Omental fat pad (tissue), 4 donors: ENCODE measurements around the gene MORN4. TPM values are rescaled to one million over a fixed set of nuclear protein-coding genes. Genes with fewer than 3 reads are reported as not detected.
"Not testable (repeated sequence)": the region's sequence is repeated elsewhere in the genome, so short reads cannot be mapped to it uniquely, and the experiment has no call there.

ENCODE experiments used
- ATAC-seq: fragments of 150-250 bp; one replicate; pipeline ENCODE4 v1.9.1; 2016; ENCODE audit warnings: mild to moderate bottlenecking, moderate library complexity; ENCODE audit not compliant: low FRiP score
- DNase-seq: peaks from one replicate; pipeline ENCODE4 v3.0.0-alpha.2; 2019; ENCODE audit warnings: low spot score
- total RNA-seq, 4 donors: library from RNA; depleted of rRNA; stranded (reverse); fragments of >200 nt; gene quantifications; one replicate each; pipeline ENCODE4 v1.1.0, GENCODE V29; 2016
- TF ChIP-seq, protein P1 (sequence below), 3 donors: fragments of 450-650 bp; IDR thresholded peaks; one replicate each; pipeline ENCODE4 v1.5.1; 2016 to 2017; ENCODE audit warnings: antibody characterized with exemption in 3 of 3, mild to moderate bottlenecking in 3 of 3, moderate library complexity in 2 of 3

Gene MORN4
- total RNA-seq, 4 donors from 2014 or later = 0.36 to 5.3 (median 2.5) TPM

GRCh38 chr10:97640868-97641811 is 7.8 kb upstream of the MORN4 start:
- TF ChIP-seq, protein P1, sequence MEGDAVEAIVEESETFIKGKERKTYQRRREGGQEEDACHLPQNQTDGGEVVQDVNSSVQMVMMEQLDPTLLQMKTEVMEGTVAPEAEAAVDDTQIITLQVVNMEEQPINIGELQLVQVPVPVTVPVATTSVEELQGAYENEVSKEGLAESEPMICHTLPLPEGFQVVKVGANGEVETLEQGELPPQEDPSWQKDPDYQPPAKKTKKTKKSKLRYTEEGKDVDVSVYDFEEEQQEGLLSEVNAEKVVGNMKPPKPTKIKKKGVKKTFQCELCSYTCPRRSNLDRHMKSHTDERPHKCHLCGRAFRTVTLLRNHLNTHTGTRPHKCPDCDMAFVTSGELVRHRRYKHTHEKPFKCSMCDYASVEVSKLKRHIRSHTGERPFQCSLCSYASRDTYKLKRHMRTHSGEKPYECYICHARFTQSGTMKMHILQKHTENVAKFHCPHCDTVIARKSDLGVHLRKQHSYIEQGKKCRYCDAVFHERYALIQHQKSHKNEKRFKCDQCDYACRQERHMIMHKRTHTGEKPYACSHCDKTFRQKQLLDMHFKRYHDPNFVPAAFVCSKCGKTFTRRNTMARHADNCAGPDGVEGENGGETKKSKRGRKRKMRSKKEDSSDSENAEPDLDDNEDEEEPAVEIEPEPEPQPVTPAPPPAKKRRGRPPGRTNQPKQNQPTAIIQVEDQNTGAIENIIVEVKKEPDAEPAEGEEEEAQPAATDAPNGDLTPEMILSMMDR (IDR thresholded peaks at IDR 0.05) = no peak
- ATAC-seq = peak; percentile 31
- no peak for DNase-seq

DNA sequence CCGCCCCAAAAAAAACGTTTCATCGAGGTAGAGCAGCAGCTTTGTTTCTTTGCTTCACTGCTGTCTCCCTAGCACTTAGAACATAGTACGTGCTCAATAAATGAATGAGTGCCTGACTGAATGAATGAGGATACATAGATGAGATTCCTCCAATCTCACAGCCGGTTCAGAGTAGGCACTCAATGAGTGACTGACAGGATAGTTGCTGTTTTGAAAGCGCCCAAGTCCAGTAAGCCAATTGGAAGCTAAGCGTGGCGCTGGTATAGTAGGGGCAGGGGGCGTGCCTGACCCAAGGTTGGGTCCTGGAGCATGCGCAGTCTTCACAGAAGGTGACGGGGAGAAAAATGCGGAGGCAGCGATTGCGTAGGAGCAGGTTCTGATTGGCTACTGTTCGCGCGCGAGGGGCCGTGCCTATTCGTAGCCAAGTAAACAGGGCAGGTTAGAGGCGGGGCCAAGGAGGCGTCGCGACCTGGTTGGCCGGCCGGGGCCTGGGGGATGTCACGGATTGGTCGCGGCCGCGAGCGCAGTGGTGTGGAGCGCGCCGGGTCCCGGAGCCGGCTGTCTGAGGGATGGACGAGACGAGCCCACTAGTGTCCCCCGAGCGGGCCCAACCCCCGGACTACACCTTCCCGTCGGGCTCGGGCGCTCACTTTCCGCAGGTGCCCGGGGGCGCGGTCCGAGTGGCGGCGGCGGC is 7.0 kb upstream of the MORN4 start, which contains the start of gene PI4K2A:
PI4K2A (plus strand) TSS at position 498 of the 694 bp plus-strand sequence; CDS start at position 570, 72 bp downstream.
- TF ChIP-seq, protein P1 (IDR thresholded peaks at IDR 0.05) = no peak
- DNase-seq (peak; percentile 97), ATAC-seq (peak; percentile 100)

DNA sequence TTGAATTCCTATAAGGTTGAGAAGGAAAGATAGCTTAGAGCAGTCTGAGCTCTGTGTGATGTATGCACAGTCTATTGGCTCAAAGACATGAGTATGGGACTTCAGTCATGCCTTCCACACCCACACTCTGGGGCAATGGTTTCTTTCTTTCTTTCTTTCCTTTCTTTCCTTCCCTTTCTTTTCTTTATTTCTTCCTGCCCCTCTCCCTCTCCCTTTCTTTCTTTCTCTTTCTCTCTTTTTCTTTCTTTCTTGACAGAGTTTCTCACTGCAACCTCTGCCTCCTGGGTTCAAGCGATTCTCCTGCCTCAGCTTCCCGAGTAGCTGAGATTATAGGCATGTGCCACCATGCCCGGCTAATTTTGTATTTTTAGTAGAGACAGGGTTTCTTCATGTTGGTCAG is 5.8 kb upstream of the MORN4 start:
- DNase-seq, ATAC-seq: not testable (repeated sequence)

- ATAC-seq = no peak
- no peak for DNase-seq
- TF ChIP-seq, protein P1 (IDR thresholded peaks at IDR 0.05) = no peak
These were observed 2.3 kb upstream of the MORN4 start for GRCh38 chr10:97635577-97635976.

GRCh38 chr10:97633921-97634320 is 621 bp upstream of the MORN4 start:
- TF ChIP-seq, protein P1 (IDR thresholded peaks at IDR 0.05) = no peak
- DNase-seq (no peak), ATAC-seq (no peak)

GRCh38 chr10:97631098-97631497 is 2.2 kb downstream of the MORN4 start:
- DNase-seq = no peak
- TF ChIP-seq, protein P1 (IDR thresholded peaks at IDR 0.05) = no peak
- ATAC-seq = no peak

DNA sequence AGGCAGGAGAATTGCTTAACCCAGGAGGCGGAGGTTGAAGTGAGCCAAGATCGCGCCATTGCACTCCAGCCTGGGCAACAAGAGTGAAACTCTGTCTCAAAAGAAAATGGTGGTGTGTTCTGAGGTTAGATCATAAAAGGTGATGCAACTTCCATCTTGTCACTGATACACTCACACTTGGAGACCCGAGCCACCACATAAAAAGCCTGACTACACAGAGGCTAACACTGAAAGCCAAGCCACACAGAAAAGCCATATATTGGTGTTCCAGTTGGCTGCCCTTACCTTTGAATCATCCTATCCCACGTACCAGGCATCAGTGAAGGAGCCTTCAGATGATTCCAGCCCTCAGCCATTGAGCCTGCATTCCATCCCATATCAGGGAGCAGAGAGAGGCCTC is 4.0 kb downstream of the MORN4 start:
- DNase-seq (no peak), ATAC-seq (no peak)
- TF ChIP-seq, protein P1 (IDR thresholded peaks at IDR 0.05) = no peak
